ENCODE data around the gene LARP4.

The LARP4 gene

DNA sequence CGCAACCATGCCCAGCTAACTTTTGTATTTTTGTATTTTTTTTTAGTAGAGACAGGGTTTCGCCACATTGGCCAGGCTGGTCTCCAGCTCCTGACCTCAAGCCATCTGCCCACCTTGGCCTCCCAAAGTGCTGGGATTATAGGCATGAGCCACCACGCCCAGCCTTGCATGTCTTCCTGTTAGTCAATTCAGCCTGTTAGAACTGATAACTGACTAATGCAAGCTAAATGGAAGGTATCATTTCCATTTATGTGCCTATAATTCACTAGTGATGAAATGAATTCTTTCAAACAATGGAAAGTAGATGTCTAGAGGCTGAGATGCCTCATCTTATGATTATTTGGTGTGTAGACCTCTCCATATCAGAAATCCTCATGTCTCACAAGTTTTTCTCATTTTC, 66.8 kb downstream of the LARP4 start:
- CTCF ChIA-PET, result interaction anchor here (0.6 kb wide), 2 partner anchors 501 to 727 kb away, joined by 3 to 4 read pairs; no protein-coding TSS in a partner anchor
- Histone ChIP-seq H3K4me3 (ENCODE audit: low read depth, low read length) (no peak overlapping the region), H3K4me1 (ENCODE audit: control insufficient read depth, insufficient read depth, low read length) (no peaks in the 10 kb centered on the region), H3K9me3 (ENCODE audit: control insufficient read depth, insufficient read depth, low read depth, low read length) (no peaks in the 10 kb centered on the region), H3K27ac (ENCODE audit: extremely low read depth, low read depth, low read length) (no peak overlapping the region), H3K36me3 (ENCODE audit: control insufficient read depth in 2 of 2, insufficient read depth in 1 of 2, low read length in 2 of 2) (peaks cover 64 to 71% of the 10 kb centered on the region in 2 experiments)
- TF ChIP-seq, protein P1, sequence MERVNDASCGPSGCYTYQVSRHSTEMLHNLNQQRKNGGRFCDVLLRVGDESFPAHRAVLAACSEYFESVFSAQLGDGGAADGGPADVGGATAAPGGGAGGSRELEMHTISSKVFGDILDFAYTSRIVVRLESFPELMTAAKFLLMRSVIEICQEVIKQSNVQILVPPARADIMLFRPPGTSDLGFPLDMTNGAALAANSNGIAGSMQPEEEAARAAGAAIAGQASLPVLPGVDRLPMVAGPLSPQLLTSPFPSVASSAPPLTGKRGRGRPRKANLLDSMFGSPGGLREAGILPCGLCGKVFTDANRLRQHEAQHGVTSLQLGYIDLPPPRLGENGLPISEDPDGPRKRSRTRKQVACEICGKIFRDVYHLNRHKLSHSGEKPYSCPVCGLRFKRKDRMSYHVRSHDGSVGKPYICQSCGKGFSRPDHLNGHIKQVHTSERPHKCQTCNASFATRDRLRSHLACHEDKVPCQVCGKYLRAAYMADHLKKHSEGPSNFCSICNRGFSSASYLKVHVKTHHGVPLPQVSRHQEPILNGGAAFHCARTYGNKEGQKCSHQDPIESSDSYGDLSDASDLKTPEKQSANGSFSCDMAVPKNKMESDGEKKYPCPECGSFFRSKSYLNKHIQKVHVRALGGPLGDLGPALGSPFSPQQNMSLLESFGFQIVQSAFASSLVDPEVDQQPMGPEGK (tag by site-specific recombination; IDR thresholded peaks at IDR 0.05), result no peak
- no peak for TF ChIP-seq ZBTB7A (tag by site-specific recombination; IDR thresholded peaks at IDR 0.05; ENCODE audit: low read depth)
- TF ChIP-seq ZSCAN5A (tag by site-specific recombination; IDR thresholded peaks at IDR 0.05), result no peak
- no peak for TF ChIP-seq ZNF133 (tag by site-specific recombination; IDR thresholded peaks at IDR 0.05)
- no peak for TF ChIP-seq PRDM1 (tag by site-specific recombination; IDR thresholded peaks at IDR 0.05)
- TF ChIP-seq ZNF214 (tag by site-specific recombination; IDR thresholded peaks at IDR 0.05; ENCODE audit: borderline replicate concordance), result no peak
- TF ChIP-seq ZNF423 (tag by site-specific recombination; IDR thresholded peaks at IDR 0.05), result no peak
- TF ChIP-seq ZNF529 (tag by site-specific recombination; IDR thresholded peaks at IDR 0.05; ENCODE audit: insufficient replicate concordance), result no peak
- no peak for TF ChIP-seq ZBTB49 (tag by site-specific recombination; IDR thresholded peaks at IDR 0.05; ENCODE audit: low read depth)
- TF ChIP-seq, protein P2, sequence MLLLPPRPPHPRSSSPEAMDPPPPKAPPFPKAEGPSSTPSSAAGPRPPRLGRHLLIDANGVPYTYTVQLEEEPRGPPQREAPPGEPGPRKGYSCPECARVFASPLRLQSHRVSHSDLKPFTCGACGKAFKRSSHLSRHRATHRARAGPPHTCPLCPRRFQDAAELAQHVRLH (tag by site-specific recombination; IDR thresholded peaks at IDR 0.05), result no peak
- no peak for TF ChIP-seq ZNF48 (tag by site-specific recombination; IDR thresholded peaks at IDR 0.05)
- POLR2A ChIA-PET, result no interaction called here

DNA sequence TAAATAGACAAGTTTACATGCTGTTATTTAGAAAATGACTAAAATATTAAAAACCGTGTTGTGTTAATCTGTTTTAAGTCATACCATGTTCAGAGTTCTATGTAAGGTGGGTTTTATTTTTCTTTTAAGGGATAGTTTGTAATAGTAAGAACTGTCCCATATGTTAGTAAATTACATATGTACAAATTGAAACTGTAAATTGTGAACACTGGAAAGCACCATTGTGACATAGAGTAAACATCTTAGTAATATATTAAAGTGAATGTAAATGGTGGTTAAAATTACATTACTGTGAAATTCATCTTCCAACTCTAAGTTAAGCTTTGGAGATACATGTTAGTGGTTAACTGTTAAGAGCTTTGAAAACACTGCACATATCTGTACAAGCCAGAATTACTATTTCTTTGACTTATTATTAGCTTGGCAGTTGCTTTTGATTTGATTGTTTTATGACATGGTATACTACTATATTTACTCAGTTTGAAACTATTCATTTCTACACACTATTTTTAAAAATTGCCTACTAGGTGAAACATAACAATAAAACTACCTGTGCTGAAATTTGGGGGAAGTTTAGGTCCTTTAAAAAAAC, 76.7 kb downstream of the LARP4 start:
- ChIA-PET CTCF (interaction anchor here (0.8 to 2.6 kb wide), 2 partner anchors 27 to 257 kb away, joined by 3 to 8 read pairs; partner anchors contain the start of gene DIP2B), POLR2A (interaction anchor here (0.6 kb wide), 1 partner anchor 9 kb away, joined by 3 read pairs; no protein-coding TSS in a partner anchor)
- H3K4me3 ChIP-seq (ENCODE audit: low read depth, low read length), result no peak overlapping the region
- peaks cover 32 to 51% of the 10 kb centered on the region in 2 experiments for H3K36me3 ChIP-seq (ENCODE audit: control insufficient read depth in 2 of 2, insufficient read depth in 1 of 2, low read length in 2 of 2)
- H3K27ac ChIP-seq (ENCODE audit: extremely low read depth, low read depth, low read length), result no peak overlapping the region
- TF ChIP-seq, protein P3, sequence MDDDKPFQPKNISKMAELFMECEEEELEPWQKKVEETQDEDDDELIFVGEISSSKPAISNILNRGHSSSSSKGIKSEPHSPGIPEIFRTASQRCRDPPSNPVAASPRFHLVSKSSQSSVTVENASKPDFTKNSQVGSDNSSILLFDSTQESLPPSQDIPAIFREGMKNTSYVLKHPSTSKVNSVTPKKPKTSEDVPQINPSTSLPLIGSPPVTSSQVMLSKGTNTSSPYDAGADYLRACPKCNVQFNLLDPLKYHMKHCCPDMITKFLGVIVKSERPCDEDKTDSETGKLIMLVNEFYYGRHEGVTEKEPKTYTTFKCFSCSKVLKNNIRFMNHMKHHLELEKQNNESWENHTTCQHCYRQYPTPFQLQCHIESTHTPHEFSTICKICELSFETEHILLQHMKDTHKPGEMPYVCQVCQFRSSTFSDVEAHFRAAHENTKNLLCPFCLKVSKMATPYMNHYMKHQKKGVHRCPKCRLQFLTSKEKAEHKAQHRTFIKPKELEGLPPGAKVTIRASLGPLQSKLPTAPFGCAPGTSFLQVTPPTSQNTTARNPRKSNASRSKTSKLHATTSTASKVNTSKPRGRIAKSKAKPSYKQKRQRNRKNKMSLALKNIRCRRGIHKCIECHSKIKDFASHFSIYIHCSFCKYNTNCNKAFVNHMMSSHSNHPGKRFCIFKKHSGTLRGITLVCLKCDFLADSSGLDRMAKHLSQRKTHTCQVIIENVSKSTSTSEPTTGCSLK (tag by site-specific recombination; IDR thresholded peaks at IDR 0.05), result no peak
- H3K9me3 ChIP-seq (ENCODE audit: control insufficient read depth, insufficient read depth, low read depth, low read length), result no peaks in the 10 kb centered on the region
- no peaks in the 10 kb centered on the region for H3K4me1 ChIP-seq (ENCODE audit: control insufficient read depth, insufficient read depth, low read length)

Measured in HEK293 (cell line).